Nephron (organoid): ENCODE measurements around the gene RNASE12.

Source experiments
- H3K27ac Mint-ChIP-seq, 3 experiments: 2 replicates each; pipeline ENCODE4 v1.8.0; 2020; ENCODE audit warnings: mixed read lengths in 3 of 3, mild to moderate bottlenecking in 2 of 3, moderate library complexity in 1 of 3
- H3K27me3 Mint-ChIP-seq: 2 replicates; pipeline ENCODE4 v1.8.0; 2021; ENCODE audit warnings: low read depth, mild to moderate bottlenecking, moderate library complexity, mixed read lengths
- H3K36me3 Mint-ChIP-seq: 2 replicates; pipeline ENCODE4 v1.8.0; 2020; ENCODE audit warnings: low read depth, mixed read lengths
- H3K4me1 Mint-ChIP-seq: 2 replicates; pipeline ENCODE4 v1.8.0; 2020; ENCODE audit warnings: mixed read lengths
- H3K4me3 Mint-ChIP-seq, 3 experiments: 2 replicates each; pipeline ENCODE4 v1.8.0; 2020; ENCODE audit warnings: mild to moderate bottlenecking in 3 of 3, mixed read lengths in 3 of 3, moderate library complexity in 2 of 3
- H3K9me3 Mint-ChIP-seq: 2 replicates; pipeline ENCODE4 v1.8.0; 2020; ENCODE audit warnings: mixed read lengths
- CTCF ChIP-seq, 3 experiments: fragments of 200-600 bp; sonication (generic); IDR thresholded peaks; one replicate each; pipeline ENCODE4 v1.5.0; 2021; ENCODE audit warnings: antibody characterized with exemption in 3 of 3; ENCODE audit not compliant: unreplicated experiment in 3 of 3

RNASE12 gene

DNA sequence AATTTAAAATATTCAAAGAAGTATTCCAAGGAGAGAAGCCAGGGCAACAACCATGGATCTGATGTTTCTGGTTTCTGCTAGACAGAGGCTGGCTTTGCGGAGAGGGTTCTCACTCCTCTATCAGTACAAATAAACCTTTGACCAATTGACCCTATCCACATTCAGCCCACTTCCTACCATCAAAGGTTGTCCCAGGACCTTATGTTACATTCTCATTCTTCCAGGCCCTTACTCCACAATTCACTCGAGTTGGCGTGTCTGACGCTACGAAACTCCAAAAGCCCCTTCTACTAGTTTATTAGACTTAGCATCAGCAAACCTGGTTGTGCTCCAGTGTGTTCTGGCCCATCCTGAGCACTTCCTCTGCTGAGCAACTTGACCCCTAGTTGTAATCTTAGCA, 24.8 kb upstream of the RNASE12 start:
- no peak overlapping the region for H3K27ac Mint-ChIP-seq
- peaks cover 9% of the 10 kb centered on the region for H3K27me3 Mint-ChIP-seq
- no peaks in the 10 kb centered on the region for H3K36me3 Mint-ChIP-seq
- no peaks in the 10 kb centered on the region for H3K4me1 Mint-ChIP-seq
- no peak for TF ChIP-seq CTCF (IDR thresholded peaks at IDR 0.05; ENCODE audit: unreplicated experiment in 3 of 3)
- no peaks in the 10 kb centered on the region for H3K9me3 Mint-ChIP-seq
- H3K4me3 Mint-ChIP-seq, result peak overlapping the region; percentile 42 to 61 (median 57)

- Mint-ChIP-seq H3K27ac (peak overlapping the region in 1 of 3 experiments; percentile 38), H3K4me1 (no peaks in the 10 kb centered on the region), H3K36me3 (no peaks in the 10 kb centered on the region), H3K27me3 (peaks cover 8% of the 10 kb centered on the region), H3K4me3 (no peak overlapping the region), H3K9me3 (no peaks in the 10 kb centered on the region)
- TF ChIP-seq CTCF (IDR thresholded peaks at IDR 0.05; ENCODE audit: unreplicated experiment in 3 of 3), result no peak
These were observed 23.1 kb upstream of the RNASE12 start for GRCh38 chr14:20614038-20614840.

GRCh38 chr14:20613094-20614037, 22.2 kb upstream of the RNASE12 start:
- Mint-ChIP-seq H3K4me3 (no peak overlapping the region), H3K27ac (no peak overlapping the region), H3K36me3 (no peaks in the 10 kb centered on the region), H3K27me3 (no peaks in the 10 kb centered on the region), H3K4me1 (no peaks in the 10 kb centered on the region), H3K9me3 (no peaks in the 10 kb centered on the region)
- peak; percentile 78 to 82 (median 78) for TF ChIP-seq CTCF (IDR thresholded peaks at IDR 0.05; ENCODE audit: unreplicated experiment in 3 of 3)

GRCh38 chr14:20612403-20612802, 21.2 kb upstream of the RNASE12 start:
- Mint-ChIP-seq H3K9me3 (no peaks in the 10 kb centered on the region), H3K27ac (no peak overlapping the region), H3K27me3 (no peaks in the 10 kb centered on the region), H3K4me3 (no peak overlapping the region), H3K36me3 (no peaks in the 10 kb centered on the region), H3K4me1 (no peaks in the 10 kb centered on the region)
- TF ChIP-seq CTCF (IDR thresholded peaks at IDR 0.05; ENCODE audit: unreplicated experiment in 3 of 3), result no peak

- no peaks in the 10 kb centered on the region for H3K36me3 Mint-ChIP-seq
- H3K4me1 Mint-ChIP-seq, result no peaks in the 10 kb centered on the region
- no peak overlapping the region for H3K27ac Mint-ChIP-seq
- no peak for TF ChIP-seq CTCF (IDR thresholded peaks at IDR 0.05; ENCODE audit: unreplicated experiment in 3 of 3)
- no peak overlapping the region for H3K4me3 Mint-ChIP-seq
- peaks cover 5% of the 10 kb centered on the region for H3K27me3 Mint-ChIP-seq
- H3K9me3 Mint-ChIP-seq, result no peaks in the 10 kb centered on the region
These were observed 20.1 kb upstream of the RNASE12 start for GRCh38 chr14:20611277-20611676.
